Subcutaneous abdominal adipose tissue (tissue), 5 donors: ENCODE measurements around the gene GOLGA3.
"Not testable (repeated sequence)": the region's sequence is repeated elsewhere in the genome, so short reads cannot be mapped to it uniquely, and the experiment has no call there.

ENCODE experiments used
- H3K27ac ChIP-seq: one replicate; pipeline ENCODE4 v1.7.0; 2013; ENCODE audit warnings: low read depth, mild to moderate bottlenecking, inconsistent platforms, low read length, moderate library complexity
- H3K27me3 ChIP-seq, 5 donors: one replicate each; pipeline ENCODE4 v1.7.0; 2013; ENCODE audit warnings: low read length in 5 of 5, inconsistent platforms in 1 of 5; ENCODE audit not compliant: control insufficient read depth in 5 of 5, insufficient read depth in 4 of 5
- H3K36me3 ChIP-seq, 5 donors: one replicate each; pipeline ENCODE4 v1.7.0; 2013; ENCODE audit warnings: low read length in 5 of 5; ENCODE audit not compliant: control insufficient read depth in 5 of 5, insufficient read depth in 5 of 5
- H3K4me1 ChIP-seq, 5 donors: one replicate each; pipeline ENCODE4 v1.7.0; 2013; ENCODE audit warnings: low read length in 5 of 5, mild to moderate bottlenecking in 3 of 5, moderate library complexity in 1 of 5; ENCODE audit not compliant: control insufficient read depth in 5 of 5, insufficient read depth in 5 of 5
- H3K4me3 ChIP-seq, 5 donors: one replicate each; pipeline ENCODE4 v1.7.0; 2013; ENCODE audit warnings: low read length in 5 of 5, low read depth in 1 of 5
- H3K9ac ChIP-seq, 5 donors: one replicate each; pipeline ENCODE4 v1.7.0; 2013; ENCODE audit warnings: low read length in 5 of 5, mild to moderate bottlenecking in 4 of 5, moderate library complexity in 3 of 5
- H3K9me3 ChIP-seq, 5 donors: one replicate each; pipeline ENCODE4 v1.7.0; 2013; ENCODE audit warnings: low read length in 5 of 5; ENCODE audit not compliant: control insufficient read depth in 5 of 5
- donor health status: healthy.
- donor health status: healthy.
- donor health status: healthy.
- donor health status: healthy.
- donor health status: healthy.

GOLGA3 gene

DNA sequence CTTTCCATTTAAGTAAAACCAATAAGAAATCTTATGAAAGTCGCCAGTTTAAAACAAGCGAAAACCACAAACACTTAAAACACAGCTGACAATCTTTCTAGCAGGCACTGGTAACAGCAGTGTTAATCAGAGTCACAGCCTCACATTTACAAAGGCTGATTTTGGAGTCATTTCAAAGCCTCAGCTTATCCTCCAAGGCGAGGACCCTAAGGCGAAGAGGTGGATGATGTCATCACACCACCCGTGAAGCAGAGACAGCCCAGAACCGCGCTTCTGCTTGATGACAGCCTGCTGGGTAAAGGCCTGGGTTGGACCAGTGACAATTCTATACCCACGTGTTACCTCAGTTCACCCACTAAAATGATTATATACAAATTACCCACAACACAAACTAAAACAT lies 10.1 kb downstream of the GOLGA3 start:
- no peak overlapping the region for H3K4me3 ChIP-seq
- no peak overlapping the region for H3K27ac ChIP-seq
- H3K9me3 ChIP-seq: no peaks in the 10 kb centered on the region
- peaks cover 3 to 79% (median 65%) of the 10 kb centered on the region in 5 donors for H3K36me3 ChIP-seq
- no peaks in the 10 kb centered on the region for H3K27me3 ChIP-seq
- no peaks in the 10 kb centered on the region for H3K4me1 ChIP-seq
- H3K9ac ChIP-seq: peak overlapping the region in 1 of 5 donors; percentile 51

DNA sequence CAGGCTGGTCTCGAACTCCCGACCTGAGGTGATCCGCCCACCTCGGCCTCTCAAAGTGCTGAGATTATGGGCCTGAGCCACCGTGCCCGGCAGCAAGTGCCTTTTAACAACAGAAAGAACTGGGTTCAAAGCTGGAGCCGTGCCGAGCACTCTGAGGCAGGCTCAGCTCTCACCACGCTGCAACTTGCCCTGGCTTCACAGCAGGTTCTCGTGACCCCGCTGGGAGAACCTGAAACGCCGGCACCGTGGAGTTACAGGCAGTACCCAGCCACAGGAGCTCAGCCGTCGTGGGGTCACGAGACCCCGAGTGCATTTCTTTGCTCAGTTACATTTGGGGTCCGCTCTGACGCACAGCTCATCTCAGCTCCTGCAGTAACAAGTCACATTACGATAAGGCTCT lies 14.4 kb downstream of the GOLGA3 start:
- Histone ChIP-seq H3K9ac (no peak overlapping the region), H3K4me1 (no peaks in the 10 kb centered on the region), H3K27me3 (no peaks in the 10 kb centered on the region), H3K36me3 (peaks cover 9 to 82% (median 61%) of the 10 kb centered on the region in 5 donors), H3K4me3 (no peak overlapping the region), H3K27ac (no peak overlapping the region), H3K9me3 (no peaks in the 10 kb centered on the region)

- H3K4me3 ChIP-seq: no peak overlapping the region
- no peaks in the 10 kb centered on the region for H3K27me3 ChIP-seq
- H3K4me1 ChIP-seq: no peaks in the 10 kb centered on the region
- H3K9me3 ChIP-seq: no peaks in the 10 kb centered on the region
- no peak overlapping the region for H3K27ac ChIP-seq
- H3K9ac ChIP-seq: no peak overlapping the region
- peaks cover 9 to 81% (median 57%) of the 10 kb centered on the region in 5 donors for H3K36me3 ChIP-seq
Measured at GRCh38 chr12:132813443-132813842, 15.2 kb downstream of the GOLGA3 start.

DNA sequence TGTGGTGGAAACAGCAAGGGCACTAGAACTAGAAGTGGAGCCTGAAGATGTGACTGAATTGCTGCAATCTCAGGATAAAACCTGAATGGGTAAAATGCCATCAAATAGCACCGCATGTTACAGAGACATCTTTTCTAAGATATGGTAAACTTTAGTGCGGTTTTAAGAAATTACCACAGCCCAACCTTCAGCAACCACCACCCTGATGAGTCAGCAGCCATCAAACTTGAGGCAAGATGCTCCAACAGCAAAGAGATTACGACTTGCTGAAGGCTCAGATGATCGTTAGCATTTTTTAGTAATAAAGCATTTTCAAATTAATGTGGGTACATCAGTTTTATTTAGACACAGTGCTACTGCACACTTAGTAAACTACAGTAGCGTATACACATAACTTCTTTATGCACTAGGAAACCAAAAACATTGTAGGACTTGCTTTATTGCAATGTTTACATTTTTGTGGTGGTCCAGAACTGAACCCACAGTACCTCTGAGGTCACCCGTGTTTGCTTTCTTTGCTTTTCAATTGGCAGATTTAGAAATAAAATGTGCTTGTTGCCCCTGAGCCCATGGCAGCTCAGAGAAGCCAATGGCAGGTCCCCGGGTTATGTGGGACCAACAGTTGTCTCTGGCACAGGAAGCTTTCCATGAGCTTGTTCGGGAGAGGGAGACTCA lies 15.9 kb downstream of the GOLGA3 start:
- H3K27me3 ChIP-seq: no peaks in the 10 kb centered on the region
- H3K9me3 ChIP-seq: no peaks in the 10 kb centered on the region
- H3K36me3 ChIP-seq: peaks cover 9 to 81% (median 58%) of the 10 kb centered on the region in 5 donors
- no peaks in the 10 kb centered on the region for H3K4me1 ChIP-seq
- no peak overlapping the region for H3K9ac ChIP-seq
- no peak overlapping the region for H3K4me3 ChIP-seq
- H3K27ac ChIP-seq: no peak overlapping the region

GRCh38 chr12:132809391-132809790 lies 19.3 kb downstream of the GOLGA3 start:
- H3K9me3 ChIP-seq, H3K27ac ChIP-seq, H3K9ac ChIP-seq, H3K4me1 ChIP-seq, H3K27me3 ChIP-seq, H3K4me3 ChIP-seq: not testable (repeated sequence)
- H3K36me3 ChIP-seq: peaks cover 12 to 82% (median 58%) of the 10 kb centered on the region in 5 donors

DNA sequence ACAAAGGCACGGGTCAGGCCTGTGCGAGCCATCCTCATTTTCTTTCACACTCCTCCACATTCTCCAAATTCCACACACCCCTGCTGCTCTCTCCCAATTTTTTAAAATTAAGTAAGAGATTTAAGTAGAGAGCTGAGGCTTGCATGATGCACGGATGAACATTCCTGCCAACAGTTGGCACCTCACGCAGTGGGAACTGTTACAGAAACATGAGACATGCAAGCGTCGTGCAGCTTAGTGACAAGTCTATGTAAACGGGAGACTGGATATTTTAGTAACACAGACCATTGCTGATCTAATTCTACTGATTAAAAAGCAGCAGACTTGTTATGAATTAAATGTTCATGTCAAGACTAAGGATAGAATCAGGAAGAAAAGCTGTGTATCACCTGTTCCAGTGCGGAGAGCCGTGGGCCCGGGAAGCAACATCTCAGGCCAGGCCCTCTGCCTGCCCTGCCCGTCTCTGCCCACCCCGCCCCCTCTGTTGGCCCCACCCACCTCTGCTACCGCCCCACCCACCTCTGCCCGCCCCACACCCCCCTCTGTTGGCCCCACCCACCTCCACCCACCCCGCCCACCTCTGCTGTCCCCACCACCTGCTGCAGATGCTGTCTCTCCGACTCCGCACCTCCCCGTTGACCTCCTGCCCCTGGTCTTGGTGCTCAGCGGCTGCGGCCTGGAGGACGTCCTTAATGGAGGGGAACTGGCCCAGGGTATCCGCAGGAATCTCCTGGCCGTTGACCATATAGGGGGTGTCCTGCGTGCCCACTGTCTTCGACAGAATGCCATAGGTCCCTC lies 21.2 kb downstream of the GOLGA3 start:
- Histone ChIP-seq H3K4me3 (no peak overlapping the region), H3K9me3 (no peaks in the 10 kb centered on the region), H3K4me1 (peaks cover 0 to 14% (median 12%) of the 10 kb centered on the region in 5 donors), H3K36me3 (peaks cover 8 to 82% (median 58%) of the 10 kb centered on the region in 5 donors), H3K27ac (no peak overlapping the region), H3K27me3 (no peaks in the 10 kb centered on the region), H3K9ac (no peak overlapping the region)

DNA sequence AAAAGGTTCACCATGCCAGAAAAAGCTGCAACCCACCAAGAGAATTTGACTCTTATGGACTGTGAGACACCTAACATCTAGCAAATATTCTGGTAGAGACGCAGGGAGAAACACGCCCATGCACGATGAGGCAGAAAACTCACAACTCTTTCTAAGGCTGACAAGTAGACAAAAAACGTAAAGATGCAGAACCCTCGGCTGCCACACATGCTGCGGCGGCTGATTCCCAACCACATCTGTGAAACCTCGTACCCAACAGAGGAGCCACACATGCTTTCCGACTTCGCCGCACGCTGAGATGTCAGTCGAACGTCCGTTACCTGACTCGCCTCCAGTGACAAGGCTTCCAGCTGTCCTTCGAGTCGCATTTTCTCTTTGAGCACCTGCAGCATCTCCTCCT lies 21.8 kb downstream of the GOLGA3 start:
- no peak overlapping the region for H3K27ac ChIP-seq
- peaks cover 0 to 14% (median 12%) of the 10 kb centered on the region in 5 donors for H3K4me1 ChIP-seq
- peaks cover 3 to 81% (median 56%) of the 10 kb centered on the region in 5 donors for H3K36me3 ChIP-seq

GRCh38 chr12:132804426-132804861 lies 24.2 kb downstream of the GOLGA3 start:
- peaks cover 3 to 87% (median 76%) of the 10 kb centered on the region in 5 donors for H3K36me3 ChIP-seq
- H3K27ac ChIP-seq: no peak overlapping the region

More for the DNA sequence above, 21.8 kb downstream of the GOLGA3 start:
- Histone ChIP-seq H3K9me3 (no peaks in the 10 kb centered on the region), H3K9ac (no peak overlapping the region), H3K4me3 (no peak overlapping the region), H3K27me3 (no peaks in the 10 kb centered on the region)

GRCh38 chr12:132803888-132804287 lies 24.8 kb downstream of the GOLGA3 start:
- Histone ChIP-seq H3K36me3 (peaks cover 3 to 90% (median 82%) of the 10 kb centered on the region in 5 donors), H3K27ac (no peak overlapping the region), H3K27me3 (no peaks in the 10 kb centered on the region), H3K9ac (no peak overlapping the region), H3K9me3 (no peaks in the 10 kb centered on the region), H3K4me1 (peaks cover 0 to 14% (median 12%) of the 10 kb centered on the region in 5 donors), H3K4me3 (no peak overlapping the region)

More at GRCh38 chr12:132804426-132804861, 24.2 kb downstream of the GOLGA3 start:
- Histone ChIP-seq H3K4me3 (no peak overlapping the region), H3K4me1 (peaks cover 0 to 14% (median 12%) of the 10 kb centered on the region in 5 donors), H3K9me3 (no peaks in the 10 kb centered on the region), H3K27me3 (no peaks in the 10 kb centered on the region), H3K9ac (no peak overlapping the region)

- Histone ChIP-seq H3K9ac (no peak overlapping the region), H3K9me3 (no peaks in the 10 kb centered on the region), H3K27ac (no peak overlapping the region), H3K4me3 (no peak overlapping the region), H3K36me3 (peaks cover 3 to 90% (median 82%) of the 10 kb centered on the region in 5 donors), H3K27me3 (no peaks in the 10 kb centered on the region), H3K4me1 (peaks cover 0 to 14% (median 12%) of the 10 kb centered on the region in 5 donors)
Measured at GRCh38 chr12:132803125-132803524, 25.5 kb downstream of the GOLGA3 start.
